ENCODE data around the gene CHST15.

The CHST15 gene

DNA sequence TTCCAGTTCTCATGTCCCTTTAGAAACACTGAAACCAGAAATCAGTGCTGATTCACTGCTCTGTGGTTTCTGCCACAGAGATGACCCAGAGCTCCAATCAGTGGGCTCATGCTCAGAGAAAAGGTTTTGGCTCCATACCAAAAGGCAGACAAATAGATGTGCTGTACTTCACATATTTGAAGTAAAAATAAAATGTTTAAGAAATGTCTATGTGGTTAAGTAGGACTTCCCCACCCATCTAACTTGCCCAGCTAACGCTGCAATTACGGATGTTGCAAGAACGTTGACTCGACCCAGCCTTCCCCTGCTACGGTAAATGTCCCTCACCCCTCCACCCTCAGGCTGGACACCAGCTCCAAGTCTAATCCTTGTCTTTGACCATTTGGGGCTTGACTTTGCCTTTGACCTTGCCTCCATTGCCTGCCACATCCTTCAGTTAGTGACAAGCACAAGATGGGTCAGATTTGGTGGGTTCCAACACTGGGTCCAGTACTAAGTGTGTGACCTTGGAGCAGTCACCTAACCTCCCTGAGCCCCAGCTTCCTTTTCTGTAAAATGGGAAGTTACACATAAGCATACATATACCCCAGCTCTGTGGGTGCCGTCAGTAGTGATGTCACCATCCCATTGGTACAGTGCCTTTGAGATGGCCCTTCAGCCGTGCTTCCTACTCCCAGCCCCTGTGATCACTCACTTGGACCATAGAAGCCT is 95.8 kb downstream of the CHST15 start:
- DNase-seq (ENCODE audit: low spot score): peak; percentile 86

GRCh38 chr10:123997013-123997412 is 96.4 kb downstream of the CHST15 start:
- DNase-seq (ENCODE audit: low spot score): peak; percentile 3

- no peak for DNase-seq (ENCODE audit: low spot score)
These were observed 97.1 kb downstream of the CHST15 start for GRCh38 chr10:123996302-123996701.

GRCh38 chr10:123995461-123996131 is 97.8 kb downstream of the CHST15 start:
- peak; percentile 91 for DNase-seq (ENCODE audit: low spot score)

DNA sequence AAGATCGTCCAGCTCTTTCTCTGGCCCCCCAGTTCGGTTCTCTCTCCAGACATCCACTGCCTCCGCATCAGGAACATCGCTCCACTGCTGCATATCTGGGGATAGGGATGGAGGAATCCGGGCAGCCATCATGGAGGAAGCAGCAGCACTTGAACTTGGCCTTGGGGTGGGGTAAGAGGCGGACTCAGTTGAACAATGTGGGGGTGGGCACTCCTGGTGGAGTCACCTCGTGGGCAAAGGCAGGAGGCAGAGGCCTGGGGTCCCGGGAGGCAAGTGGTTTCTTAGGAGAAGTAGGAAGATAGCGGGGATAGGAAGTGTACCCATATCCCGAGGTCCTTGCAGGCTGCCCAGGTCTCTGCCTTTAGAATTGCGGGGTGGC is 98.3 kb downstream of the CHST15 start:
- peak; percentile 46 for DNase-seq (ENCODE audit: low spot score)

- peak; percentile 96 for DNase-seq (ENCODE audit: low spot score)
These were observed 98.8 kb downstream of the CHST15 start for GRCh38 chr10:123994417-123995081.

GRCh38 chr10:123993534-123994416 is 99.6 kb downstream of the CHST15 start:
- DNase-seq (ENCODE audit: low spot score): peak; percentile 7

DNA sequence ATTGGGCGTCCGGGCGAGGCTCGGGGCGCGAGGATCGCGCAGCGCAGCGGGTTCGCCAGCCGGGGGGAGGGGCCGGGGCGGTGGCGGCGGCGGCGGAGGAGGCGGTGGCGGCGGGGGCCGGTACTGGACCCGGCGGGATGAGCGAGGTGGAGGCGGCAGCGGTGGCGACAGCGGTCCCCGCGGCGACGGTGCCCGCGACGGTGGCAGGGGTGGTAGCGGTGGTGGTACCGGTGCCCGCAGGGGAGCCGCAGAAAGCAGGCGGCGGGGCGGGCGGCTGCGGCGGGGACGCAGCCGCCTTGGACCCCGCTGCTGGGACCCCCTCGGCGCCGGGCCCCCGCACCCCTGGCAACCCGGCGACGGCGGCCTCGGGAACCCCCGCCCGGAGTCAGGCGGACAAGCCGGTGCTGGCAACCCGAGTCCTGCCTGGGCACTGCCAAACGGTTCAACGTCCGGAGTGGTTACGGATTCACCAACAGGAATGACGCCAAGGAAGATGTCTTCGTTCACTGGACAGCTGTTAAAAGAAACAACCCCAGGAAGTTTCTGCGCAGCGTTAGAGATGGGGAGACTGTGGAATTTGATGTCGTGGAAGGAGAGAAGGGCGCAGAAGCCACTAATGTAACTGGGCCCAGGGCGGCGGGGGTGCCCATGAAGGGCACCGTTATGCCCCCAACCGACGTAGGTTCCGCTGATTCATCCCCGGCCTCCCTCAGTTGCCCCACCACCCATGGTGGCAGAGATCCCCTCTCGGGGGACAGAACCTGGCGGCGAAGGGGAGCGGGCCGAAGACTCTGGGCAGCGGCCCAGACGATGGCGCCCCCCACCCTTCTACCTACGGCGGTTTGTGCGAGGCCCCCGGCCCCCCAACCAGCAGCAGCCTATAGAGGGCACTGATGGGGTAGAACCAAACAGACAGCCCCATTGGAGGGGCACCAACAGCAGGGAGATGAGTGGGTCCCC is 101.5 kb downstream of the CHST15 start:
- DNase-seq (ENCODE audit: low spot score): peak; percentile 29

DNA sequence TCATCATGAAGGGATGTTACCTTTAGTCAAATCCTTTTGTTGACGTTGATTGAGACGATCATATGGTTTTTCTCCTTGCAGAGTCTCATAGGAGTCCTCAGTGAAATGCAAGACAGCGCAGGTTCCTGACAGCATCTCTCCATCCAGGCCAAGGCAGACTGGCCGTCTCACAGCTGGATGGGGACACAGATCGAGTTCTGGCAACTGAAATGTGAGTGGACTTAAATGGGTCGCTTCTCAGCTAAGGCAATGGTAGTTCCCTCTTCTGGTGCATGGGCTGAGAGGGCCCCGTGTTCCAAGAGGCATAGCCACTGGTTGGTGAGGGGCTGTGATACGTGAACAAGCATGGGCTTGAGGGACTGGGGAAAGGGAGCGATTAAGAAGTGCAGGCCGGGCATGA is 102.5 kb downstream of the CHST15 start:
- no peak for DNase-seq (ENCODE audit: low spot score)

GRCh38 chr10:123988694-123989093 is 104.7 kb downstream of the CHST15 start:
- DNase-seq (ENCODE audit: low spot score): no peak

DNA sequence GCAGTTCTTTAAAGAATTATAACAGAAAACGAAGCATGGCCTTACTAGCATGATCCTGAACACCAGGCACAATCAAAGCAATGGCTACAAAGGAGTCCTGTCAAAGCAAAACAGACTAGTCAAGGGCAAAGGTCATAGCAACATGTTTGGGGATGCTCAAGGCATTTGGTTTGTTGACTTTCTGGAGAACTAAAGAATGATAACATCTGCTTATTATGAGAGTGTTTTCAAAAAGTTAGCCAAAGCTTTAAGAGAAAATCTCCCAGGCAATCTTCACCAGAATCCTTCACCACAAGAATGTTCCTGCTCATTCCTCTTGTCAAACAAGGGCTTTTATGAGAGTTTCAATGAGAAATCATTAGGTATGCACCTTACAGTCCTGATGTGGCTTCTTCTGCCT is 106.7 kb downstream of the CHST15 start:
- DNase-seq (ENCODE audit: low spot score): peak; percentile 10

DNA sequence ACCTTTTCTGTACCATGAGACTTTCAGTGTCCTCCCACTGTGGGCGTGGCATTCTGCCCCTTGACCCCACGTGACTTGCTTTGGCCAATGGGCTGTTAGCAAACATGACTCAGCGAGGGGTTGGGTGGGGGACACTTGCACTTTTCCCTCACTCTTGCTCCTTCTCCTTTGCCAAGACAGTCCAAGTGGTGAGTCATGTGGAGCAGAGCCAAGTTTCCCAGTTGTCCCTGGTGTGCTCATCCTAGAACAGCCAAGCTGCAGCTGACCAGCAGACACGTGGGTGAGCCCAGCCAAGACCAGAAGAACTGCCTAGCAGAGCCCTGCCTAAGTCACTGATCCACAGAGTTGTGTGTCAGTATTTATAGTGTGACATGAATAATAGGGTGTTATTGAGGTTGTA is 119.0 kb downstream of the CHST15 start:
- peak; percentile 17 for DNase-seq (ENCODE audit: low spot score)

- DNase-seq (ENCODE audit: low spot score): no peak
These were observed 120.7 kb downstream of the CHST15 start for GRCh38 chr10:123972481-123973401.

DNA sequence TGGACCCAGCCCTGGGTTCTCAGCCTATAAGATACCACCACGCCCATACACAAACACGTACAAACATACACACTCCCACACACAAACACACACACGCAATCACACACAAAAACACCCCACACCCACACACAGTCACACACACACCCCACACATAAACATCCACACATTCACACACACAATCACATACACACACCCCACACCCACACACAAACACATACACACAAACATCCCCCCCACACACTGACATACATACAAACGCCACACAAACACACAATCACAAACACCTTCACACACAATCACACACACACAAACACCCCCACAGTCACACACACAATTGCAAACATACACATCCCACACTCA is 122.5 kb downstream of the CHST15 start:
- DNase-seq (ENCODE audit: low spot score): no peak

DNA sequence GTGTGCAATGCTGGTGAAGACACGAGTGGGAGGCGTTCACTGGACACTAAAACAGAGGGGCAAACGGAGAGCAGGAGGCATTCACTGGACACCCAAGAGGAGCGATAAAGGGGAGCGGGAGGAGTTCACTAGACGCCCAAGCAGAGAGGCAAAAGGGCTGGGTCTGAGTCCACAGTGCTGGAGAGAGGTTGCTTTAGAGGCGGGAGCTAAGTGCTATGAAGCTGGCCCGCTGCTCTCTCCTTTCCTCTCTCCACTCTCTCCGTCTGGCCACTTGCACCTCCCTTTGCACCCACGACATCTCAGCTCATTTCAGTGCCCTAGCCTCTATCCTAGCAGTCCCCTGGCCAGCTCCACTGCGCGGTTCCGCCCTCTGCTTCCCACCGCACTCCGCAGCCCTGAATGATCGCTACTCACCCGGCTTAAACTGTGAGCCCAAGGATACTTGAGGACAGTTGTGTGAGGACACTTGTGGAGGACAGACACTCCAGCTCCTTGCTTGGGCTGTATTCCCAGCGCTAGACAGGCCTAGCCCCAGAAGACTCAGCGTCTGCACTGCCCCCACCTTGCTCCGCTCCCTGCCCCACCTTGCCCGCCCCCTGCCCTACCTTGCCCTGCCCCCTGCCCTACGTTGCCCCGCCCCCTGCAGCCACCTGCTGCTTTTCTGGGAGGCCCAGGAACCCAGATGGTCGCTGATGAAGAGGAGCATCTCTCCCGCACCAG is 123.0 kb downstream of the CHST15 start:
- DNase-seq (ENCODE audit: low spot score): no peak

DNA sequence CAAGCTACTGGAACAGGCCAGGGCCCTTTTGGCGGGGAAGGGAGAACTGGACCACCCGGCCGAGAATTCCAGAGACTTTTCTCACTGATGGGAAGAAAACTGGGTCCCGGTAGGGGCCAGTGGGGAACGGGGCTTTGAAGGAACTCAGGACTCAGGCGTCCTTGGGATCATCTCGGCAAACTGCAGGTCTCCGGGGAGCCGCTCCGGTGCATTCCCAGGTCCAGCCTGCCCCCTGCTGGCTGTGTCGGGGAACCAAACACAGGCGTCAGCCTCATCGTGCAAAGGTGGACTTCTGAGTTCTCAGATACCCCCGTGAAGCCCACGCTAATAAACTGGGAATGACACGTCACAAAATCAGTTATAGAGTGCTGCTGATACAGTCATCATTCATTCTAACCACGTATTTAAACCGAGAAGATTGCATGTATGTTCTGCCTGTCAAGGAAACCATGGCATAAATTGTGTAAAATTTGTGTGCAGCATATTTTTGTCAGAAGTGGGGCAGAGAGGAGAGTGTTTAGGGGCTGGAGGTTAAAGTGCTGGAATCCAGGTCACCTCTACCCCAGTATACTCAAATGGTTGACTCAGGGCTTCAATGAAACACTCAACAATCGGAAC is 125.7 kb downstream of the CHST15 start:
- DNase-seq (ENCODE audit: low spot score): peak; percentile 92

DNA sequence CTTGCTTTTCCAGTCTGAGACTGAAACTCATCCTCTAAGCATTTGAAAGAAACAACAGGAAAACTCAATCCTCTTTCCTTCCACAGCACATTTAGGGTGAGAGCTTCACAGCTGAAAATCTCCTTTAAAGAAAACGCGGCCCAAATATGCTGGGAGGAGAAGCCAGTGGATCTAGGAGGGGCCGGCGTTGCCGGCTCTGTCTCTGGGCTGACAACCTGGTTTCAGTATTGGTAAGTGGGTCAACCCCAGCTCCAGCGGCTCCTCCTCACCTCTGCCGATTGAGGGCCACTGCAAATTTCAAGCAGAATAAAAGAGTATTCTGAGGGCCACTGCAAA is 126.5 kb downstream of the CHST15 start:
- DNase-seq (ENCODE audit: low spot score): peak; percentile 46

DNA sequence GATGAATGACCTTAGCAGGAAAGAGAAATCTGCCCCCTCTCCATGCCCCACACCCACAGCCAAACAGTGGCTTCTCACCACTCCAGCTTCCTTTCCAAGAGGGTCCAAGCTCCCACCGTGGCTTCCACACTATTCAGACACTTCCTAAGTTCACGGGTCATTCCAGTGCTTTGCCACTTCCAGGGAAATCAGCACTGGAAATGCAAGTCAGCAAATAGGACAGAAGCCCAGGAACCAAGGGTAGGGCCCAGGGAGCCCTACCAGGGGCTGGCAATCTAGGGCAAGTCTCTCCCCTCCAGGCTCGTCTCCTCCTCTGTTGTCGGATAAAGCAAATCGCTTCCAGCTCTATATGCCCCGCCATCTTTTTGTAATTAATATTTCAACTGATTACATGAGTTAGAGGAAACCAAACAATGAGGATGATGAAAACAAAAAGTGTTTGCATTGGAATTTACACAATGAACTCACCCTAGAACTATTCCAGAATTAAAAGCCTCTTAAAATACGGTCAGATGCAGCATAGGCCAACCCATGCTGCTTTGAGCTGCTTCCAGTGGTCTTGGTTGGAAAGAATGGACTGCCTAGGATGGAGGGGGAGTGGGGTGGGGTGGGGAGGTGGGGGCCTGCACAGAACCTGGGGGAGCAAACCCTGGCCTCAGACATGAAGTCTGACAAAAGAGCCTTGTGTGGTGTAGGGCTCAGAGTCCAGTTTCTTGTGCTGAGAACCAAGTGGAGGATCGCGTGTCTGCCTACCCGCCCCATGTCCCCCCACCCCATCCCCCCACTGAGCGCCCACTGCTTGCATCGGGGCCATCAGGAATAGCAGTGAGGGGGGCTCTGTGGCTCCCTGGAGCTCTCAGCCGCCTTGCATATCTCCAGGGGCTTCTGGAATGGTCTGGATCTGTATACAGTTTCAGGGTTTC is 127.2 kb downstream of the CHST15 start:
- no peak for DNase-seq (ENCODE audit: low spot score)
